ENCODE results near the gene PTPN3. TPM values are rescaled to one million over a fixed set of nuclear protein-coding genes. Genes with fewer than 3 reads are reported as not detected.
"Not testable (repeated sequence)": the region's sequence is repeated elsewhere in the genome, so short reads cannot be mapped to it uniquely, and the experiment has no call there.

Gene PTPN3
- total RNA-seq, 2 experiments from 2014 or later = 0.58 to 1.3 TPM

DNA sequence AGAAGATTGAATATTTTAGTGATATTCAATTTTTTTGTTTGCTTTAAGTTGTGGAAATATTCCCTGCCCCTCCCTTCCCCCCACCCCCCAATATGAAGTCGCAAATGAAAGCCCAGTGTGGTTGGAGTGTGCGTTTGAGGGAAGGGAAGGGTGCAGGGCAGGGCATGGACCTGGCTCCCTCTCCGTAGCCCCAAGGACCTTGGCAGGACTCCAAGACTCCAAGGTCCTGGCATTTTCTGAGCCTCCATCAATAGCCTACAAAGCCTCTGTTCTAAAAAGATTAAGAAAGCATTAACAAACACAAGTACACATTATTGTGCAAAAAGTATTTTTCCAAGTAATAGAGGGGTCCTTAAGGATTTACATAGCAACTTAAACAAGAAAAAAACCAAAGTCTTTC lies 38.8 kb upstream of the PTPN3 start:
- TF ChIP-seq, protein P1, sequence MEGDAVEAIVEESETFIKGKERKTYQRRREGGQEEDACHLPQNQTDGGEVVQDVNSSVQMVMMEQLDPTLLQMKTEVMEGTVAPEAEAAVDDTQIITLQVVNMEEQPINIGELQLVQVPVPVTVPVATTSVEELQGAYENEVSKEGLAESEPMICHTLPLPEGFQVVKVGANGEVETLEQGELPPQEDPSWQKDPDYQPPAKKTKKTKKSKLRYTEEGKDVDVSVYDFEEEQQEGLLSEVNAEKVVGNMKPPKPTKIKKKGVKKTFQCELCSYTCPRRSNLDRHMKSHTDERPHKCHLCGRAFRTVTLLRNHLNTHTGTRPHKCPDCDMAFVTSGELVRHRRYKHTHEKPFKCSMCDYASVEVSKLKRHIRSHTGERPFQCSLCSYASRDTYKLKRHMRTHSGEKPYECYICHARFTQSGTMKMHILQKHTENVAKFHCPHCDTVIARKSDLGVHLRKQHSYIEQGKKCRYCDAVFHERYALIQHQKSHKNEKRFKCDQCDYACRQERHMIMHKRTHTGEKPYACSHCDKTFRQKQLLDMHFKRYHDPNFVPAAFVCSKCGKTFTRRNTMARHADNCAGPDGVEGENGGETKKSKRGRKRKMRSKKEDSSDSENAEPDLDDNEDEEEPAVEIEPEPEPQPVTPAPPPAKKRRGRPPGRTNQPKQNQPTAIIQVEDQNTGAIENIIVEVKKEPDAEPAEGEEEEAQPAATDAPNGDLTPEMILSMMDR (IDR thresholded peaks at IDR 0.05) = no peak
- Mint-ChIP-seq H3K36me3 (ENCODE audit: low read depth) (no peaks in the 10 kb centered on the region), H3K4me1 (ENCODE audit: low read depth) (no peaks in the 10 kb centered on the region), H3K27ac (no peak overlapping the region), H3K9me3 (no peaks in the 10 kb centered on the region), H3K4me3 (no peak overlapping the region), H3K27me3 (peaks cover 9% of the 10 kb centered on the region)
- CTCF ChIA-PET = no interaction called here
- ATAC-seq = no peak
- intact Hi-C loops (cut with micrococcal nuclease) = no loop called here
- POLR2A ChIA-PET = no interaction called here
- no peak for DNase-seq

DNA sequence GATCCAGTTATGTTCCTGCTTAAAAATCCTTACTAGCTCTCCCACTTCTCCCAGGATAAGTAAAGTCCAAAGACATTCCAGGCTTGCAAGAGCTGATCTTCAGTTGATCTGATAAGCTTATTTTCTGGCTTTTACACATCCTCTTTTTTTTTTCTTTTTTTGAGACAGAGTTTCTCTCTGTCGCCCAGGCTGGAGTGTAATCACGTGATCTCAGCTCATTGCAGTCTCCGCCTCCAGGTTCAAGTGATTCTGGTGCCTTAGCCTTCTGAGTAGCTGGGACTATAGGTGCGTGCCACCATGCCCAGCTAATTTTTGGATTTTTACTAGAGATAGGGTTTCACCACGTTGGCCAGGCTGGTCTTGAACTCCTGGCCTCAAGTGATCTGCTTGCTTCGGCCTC lies 37.3 kb upstream of the PTPN3 start:
- Mint-ChIP-seq H3K36me3 (ENCODE audit: low read depth) (no peaks in the 10 kb centered on the region), H3K9me3 (peaks cover under 1% of the 10 kb centered on the region), H3K27ac (no peak overlapping the region), H3K4me3 (no peak overlapping the region), H3K4me1 (ENCODE audit: low read depth) (no peaks in the 10 kb centered on the region), H3K27me3 (peaks cover 7% of the 10 kb centered on the region)
- ATAC-seq (no peak), DNase-seq (no peak)
- TF ChIP-seq, protein P1 (IDR thresholded peaks at IDR 0.05) = no peak
- intact Hi-C loops (cut with micrococcal nuclease) = no loop called here
- CTCF ChIA-PET = no interaction called here
- POLR2A ChIA-PET = no interaction called here

DNA sequence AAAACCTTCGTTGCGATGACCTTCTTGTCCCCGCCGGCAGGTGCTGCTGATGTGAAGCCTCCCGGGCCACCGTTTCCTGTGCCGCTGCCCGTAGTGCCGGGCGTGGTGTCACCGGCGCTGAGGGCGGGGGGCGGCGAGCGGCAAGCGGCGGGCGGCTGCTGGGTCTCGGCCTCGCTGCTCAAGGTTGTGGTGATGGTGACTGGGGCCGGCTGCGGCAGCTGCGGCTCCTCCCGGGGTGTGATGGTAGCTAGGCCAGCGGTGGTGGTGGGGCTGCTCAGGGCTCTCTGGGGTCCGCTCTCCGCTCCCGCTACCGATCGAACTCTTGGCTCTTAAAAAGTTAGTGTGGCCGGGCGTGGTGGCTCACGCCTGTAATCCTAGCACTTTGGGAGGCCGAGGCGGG lies 36.0 kb upstream of the PTPN3 start:
- ATAC-seq = no peak
- no peaks in the 10 kb centered on the region for H3K36me3 Mint-ChIP-seq (ENCODE audit: low read depth)
- peaks cover 3% of the 10 kb centered on the region for H3K9me3 Mint-ChIP-seq
- H3K27me3 Mint-ChIP-seq = peaks cover 4% of the 10 kb centered on the region
- TF ChIP-seq, protein P1 (IDR thresholded peaks at IDR 0.05) = no peak
- CTCF ChIA-PET = no interaction called here
- no peak for DNase-seq
- POLR2A ChIA-PET = no interaction called here
- H3K27ac Mint-ChIP-seq = no peak overlapping the region
- no peak overlapping the region for H3K4me3 Mint-ChIP-seq
- H3K4me1 Mint-ChIP-seq (ENCODE audit: low read depth) = no peaks in the 10 kb centered on the region
- intact Hi-C loops (cut with micrococcal nuclease) = no loop called here

DNA sequence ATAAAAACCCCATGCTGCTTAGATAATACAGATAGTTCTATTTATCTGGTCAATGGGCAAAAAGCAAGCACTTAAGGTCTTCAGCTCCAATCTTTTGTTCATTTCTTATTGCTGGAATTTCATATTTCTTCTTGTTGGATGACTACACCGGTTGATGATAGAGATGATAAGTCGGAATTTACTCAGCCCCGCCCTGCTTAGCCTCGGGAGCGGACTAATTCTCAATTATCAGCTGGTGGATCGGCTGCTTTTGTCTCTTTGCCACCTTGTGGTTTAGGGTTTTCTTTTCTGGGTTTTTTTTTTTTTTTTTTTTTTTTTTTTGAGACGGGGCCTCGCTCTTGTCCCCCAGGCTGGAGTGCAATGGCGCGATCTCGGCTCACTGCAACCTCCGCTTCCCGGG lies 34.5 kb upstream of the PTPN3 start:
- POLR2A ChIA-PET; ATAC-seq; H3K27me3 Mint-ChIP-seq; H3K4me3 Mint-ChIP-seq; H3K9me3 Mint-ChIP-seq; CTCF ChIA-PET; H3K36me3 Mint-ChIP-seq (ENCODE audit: low read depth); DNase-seq; H3K27ac Mint-ChIP-seq; H3K4me1 Mint-ChIP-seq (ENCODE audit: low read depth); intact Hi-C loops (cut with micrococcal nuclease): not testable (repeated sequence)

DNA sequence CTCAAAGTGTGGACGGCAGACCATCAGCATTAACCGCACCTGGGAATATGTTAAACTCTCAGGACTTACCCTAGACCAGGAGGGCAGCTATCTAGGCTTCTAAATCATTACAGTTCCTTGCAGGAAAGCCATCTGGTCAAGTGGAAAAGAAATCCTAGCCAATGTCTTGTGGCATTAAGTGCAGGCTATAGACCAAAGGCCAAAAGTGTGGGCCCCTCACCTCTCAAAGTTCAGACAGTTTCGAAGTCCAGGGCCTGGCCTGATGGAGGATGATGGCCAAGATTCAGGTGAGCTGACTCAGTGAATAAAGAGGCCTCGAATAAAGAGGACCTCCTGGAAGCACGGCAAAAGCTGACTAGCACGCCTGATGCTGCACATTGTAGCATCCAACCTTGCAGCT lies 24.0 kb upstream of the PTPN3 start:
- no peaks in the 10 kb centered on the region for H3K4me1 Mint-ChIP-seq (ENCODE audit: low read depth)
- CTCF ChIA-PET = interaction anchor here (0.8 kb wide), 1 partner anchor 52 kb away, joined by 3 read pairs; no protein-coding TSS in a partner anchor
- intact Hi-C loops (cut with micrococcal nuclease) = no loop called here
- H3K36me3 Mint-ChIP-seq (ENCODE audit: low read depth) = no peaks in the 10 kb centered on the region
- TF ChIP-seq, protein P1 (IDR thresholded peaks at IDR 0.05) = no peak
- POLR2A ChIA-PET = interaction anchor here (0.6 kb wide), 1 partner anchor 61 kb away, joined by 3 read pairs; no protein-coding TSS in a partner anchor
- H3K27me3 Mint-ChIP-seq = peaks cover 1% of the 10 kb centered on the region
- ATAC-seq (no peak), DNase-seq (no peak)
- H3K27ac Mint-ChIP-seq = no peak overlapping the region
- H3K4me3 Mint-ChIP-seq = no peak overlapping the region
- no peaks in the 10 kb centered on the region for H3K9me3 Mint-ChIP-seq
